HG02623 (cell line): Measurements from ENCODE around the gene CREBBP.

ENCODE experiments used
- ATAC-seq: cut with Tn5 transposase; IDR thresholded peaks from one replicate; pipeline ENCODE4 v1.9.1; 2021; ENCODE audit warnings: moderate library complexity; ENCODE audit not compliant: unreplicated experiment

The CREBBP gene

DNA sequence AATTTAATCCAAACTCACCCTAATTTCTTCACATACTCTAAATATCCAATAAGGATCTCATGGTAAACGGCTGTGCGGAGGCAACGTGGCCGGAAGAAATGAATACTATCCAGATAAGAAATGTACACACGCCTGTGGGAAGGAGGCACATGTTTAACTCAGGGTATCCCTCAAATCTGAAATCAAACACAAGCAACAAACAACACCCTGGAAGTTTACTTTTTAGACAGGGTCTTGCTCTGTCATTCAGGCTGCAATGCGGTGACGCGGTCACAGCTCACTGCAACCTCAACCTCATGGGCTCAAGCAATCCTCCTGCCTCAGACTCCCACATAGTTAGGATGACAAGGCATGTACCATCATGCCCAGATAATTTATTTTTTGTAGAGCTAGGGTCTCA is 142.0 kb downstream of the CREBBP start:
- ATAC-seq: no peak

DNA sequence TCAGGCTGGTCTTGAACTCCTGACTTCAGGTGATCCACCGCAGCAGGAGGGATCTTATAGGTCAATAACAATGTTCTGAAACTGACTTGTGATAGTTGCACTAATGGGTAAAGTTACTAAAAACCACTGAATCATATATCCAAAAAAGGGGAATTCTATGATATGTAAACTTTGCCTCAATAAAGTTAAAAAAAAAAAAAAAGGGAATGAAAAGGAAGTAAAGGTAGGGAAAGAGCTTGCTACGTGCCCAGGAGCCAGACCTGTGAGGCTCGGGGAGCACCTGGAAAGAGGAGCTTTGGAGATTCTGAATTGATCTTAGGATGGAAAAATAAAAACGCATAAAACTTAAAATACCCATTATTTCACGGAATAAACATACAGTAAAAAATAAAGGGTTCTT is 142.4 kb downstream of the CREBBP start:
- ATAC-seq: no peak

DNA sequence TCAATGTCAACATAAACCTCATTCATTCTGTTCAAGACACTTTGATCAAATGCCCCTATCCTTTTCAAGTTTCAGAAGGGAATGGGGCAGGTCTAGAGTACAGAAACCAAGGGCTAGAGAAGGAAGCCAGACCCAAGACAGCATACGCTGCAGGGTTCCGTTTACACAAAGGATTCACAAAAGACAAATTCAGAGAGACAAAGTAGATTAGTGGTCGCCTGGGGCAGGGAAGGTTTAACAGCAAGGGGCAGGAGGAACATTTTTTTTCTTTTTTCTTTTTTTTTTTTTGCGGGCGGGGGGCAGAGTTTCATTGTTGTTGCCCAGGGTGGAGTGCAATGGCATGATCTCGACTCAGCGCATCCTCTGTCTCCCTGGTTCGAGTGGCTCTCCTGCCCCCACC is 143.3 kb downstream of the CREBBP start:
- no peak for ATAC-seq

DNA sequence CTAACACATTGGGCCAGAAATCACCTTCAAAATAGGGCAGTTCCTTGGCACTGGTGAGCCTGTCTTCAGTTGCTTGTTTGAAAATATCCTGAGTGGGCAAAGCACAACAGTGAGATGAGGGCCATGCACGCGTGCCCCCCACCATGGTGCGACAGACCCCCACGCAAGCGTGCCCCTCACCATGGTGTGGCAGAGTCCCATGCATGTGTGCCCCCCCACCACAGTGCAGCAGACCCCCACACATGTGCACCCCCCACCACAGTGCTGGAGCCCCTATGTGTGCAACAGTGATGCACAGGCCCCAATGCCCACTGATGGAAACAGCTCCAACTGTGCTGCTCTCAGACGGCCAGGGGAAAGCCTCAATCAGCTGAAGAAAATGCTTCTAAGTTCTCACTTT is 144.4 kb downstream of the CREBBP start:
- no peak for ATAC-seq

- ATAC-seq: no peak
These were observed 145.0 kb downstream of the CREBBP start for GRCh38 chr16:3735541-3735940.

GRCh38 chr16:3734758-3735221 is 145.7 kb downstream of the CREBBP start:
- ATAC-seq: no peak

GRCh38 chr16:3734084-3734757 is 146.3 kb downstream of the CREBBP start:
- ATAC-seq: no peak

DNA sequence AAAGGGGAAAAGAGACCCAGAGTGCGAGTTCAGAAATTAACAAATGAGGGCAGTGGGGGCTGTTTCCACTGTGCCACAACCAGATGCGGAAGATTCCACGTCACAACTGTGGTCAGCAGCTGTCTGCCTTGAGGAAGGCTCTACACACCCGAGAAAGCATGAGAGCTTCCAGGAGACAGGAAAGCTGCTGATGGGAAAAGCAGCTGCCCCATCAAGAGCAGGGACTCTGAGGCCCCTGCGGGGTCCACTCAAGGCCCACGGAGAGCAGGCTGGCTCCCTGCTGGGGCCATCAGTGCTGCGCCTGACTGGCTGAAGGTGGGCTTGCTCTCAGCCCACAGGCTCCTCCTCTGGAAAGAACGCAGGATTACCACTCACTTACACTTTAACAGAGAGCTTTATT is 148.3 kb downstream of the CREBBP start:
- ATAC-seq: no peak

DNA sequence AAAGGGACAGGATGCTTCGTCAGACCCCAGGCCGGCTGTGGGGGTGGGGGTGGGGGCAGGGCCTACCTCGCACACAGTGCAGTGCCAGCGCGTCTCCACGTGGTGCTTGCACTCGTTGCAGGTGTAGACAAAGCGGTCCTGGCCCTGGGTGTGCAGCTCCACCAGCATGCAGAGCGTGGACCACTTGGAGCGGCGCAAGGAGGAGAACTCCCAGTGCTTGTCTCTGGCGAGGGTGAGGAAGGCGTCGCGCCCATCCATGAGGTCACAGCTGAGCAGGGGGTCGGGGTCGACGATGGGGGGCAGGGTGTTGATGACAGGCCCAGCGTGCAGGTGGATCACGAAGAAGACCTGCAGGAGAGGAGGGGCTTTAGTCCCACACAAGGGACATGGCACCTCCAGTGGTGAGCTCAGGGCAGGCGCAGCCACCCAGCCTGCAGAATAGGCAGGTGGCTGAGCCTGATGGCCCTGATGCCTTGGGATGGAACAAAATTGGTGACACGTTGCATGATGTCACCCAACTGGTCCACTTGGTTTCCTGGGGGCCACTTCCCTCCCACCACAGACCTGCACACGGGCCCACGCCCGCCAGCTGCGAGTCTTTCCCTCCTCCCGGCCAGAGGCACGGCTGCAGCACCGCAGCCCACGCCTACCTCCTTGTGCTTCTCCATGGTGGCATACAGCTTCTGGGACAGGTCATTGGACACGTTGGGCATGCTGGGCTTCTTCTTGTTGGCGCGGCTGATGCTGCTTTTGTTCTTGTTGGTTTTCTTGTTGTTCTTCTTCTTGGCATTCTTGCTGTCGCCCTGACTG is 149.2 kb downstream of the CREBBP start:
- no peak for ATAC-seq

GRCh38 chr16:3730161-3731125 is 150.1 kb downstream of the CREBBP start:
- no peak for ATAC-seq

DNA sequence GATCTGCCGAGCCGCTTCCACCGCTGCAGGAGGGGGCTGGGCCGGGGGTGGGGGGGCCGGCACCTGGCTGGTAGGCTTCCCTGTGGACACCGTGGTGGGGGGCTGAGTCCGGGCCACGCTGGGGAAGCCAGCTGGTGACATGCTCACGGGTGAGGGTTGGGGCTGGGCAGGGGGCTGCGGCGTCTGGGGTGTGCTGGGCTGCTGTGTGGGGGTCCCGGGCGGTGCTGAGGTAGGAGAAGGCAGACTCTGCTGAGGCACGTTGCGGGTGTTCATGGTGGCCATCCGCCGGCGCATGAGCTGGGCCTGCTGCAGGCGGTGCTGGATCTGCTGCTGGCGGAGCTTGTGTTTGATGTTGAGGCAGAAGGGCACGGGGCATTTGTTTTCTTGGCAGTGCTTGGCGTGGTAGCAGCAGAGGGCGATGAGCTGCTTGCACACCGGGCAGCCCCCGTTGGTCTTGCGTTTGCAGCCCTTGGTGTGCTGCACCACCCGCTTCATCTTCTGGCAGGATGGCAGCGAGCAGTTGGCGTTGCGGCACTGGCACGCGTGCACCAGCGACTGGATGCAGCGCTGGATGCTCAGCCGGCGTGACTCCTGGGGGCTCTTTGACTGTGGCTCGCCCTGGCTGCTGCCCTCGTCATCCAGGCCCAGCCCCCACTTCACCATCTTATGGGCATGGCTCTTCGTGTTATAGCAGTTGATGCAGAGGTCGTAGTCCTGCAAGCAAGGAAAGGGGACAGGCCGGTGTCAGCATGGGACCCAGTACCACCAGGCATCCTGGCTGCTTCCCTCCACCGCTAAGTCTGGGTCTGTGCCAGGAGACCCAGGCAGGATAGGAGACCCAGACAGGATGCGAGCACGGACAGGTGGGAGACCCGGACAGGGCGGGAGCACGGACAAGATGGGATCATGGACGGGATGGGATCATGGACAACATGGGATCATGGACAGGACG is 151.1 kb downstream of the CREBBP start:
- no peak for ATAC-seq

DNA sequence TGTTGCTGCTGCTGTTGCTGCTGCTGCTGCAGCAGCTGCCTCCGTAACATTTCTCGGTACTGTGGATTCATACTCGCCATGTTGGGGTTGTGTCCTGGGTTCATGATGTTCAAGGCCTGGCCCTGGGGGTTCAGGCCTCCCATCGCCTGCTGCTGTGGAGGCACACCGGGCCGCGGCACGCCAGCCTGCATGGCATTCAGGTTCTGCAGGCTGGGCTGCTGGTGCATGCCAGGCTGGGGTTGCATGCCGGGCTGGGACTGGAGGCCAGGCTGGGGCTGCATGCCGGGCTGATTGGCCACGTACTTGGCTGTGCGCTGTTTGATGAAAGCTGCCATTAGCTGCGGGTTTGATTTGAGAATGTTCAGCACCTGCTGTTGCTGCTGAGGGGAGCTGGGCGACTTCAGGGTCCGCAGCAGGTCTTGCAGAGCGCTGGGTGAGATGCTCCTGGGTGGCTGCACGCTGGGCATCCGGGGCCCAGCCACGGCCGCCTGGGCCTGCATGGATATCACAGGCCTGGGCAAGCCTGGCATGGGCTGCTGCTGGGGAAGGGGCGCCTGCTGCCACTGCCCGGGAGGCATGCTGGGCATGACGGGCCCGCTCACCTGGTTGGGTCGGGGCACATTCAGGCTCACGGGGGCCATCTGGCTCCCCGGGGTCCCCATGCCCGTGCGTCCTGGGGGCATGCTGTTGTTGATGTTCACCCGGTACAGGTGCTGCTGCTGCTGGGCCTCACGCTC is 151.9 kb downstream of the CREBBP start:
- no peak for ATAC-seq

DNA sequence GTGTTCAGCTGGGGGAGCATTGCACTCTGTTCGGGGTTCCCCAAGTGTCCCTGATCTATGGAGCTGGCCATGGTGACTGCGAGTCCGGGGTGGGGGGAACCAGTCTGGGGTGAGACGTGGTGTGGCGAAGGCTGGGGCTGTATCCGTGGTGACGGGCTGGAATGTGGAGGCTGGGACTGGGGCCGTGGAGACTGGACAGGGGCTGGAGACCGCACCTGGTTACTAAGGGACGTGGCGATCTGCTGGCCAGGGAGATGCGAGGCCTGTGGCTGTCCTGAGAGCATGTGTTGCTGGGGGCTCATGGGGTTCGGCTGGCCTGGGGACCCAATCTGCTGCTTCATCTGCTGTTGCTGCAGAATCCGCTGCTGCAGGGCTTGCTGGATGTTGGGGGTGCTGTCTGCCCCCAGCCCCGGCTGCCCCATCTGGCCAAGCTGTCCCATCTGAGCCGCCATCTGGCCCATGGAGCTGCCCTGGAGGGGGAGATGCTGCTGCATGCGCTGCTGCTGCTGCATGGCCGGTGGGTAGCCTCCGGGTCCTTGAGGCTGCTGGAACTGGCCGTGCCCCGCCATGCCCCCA is 152.6 kb downstream of the CREBBP start:
- ATAC-seq: no peak

DNA sequence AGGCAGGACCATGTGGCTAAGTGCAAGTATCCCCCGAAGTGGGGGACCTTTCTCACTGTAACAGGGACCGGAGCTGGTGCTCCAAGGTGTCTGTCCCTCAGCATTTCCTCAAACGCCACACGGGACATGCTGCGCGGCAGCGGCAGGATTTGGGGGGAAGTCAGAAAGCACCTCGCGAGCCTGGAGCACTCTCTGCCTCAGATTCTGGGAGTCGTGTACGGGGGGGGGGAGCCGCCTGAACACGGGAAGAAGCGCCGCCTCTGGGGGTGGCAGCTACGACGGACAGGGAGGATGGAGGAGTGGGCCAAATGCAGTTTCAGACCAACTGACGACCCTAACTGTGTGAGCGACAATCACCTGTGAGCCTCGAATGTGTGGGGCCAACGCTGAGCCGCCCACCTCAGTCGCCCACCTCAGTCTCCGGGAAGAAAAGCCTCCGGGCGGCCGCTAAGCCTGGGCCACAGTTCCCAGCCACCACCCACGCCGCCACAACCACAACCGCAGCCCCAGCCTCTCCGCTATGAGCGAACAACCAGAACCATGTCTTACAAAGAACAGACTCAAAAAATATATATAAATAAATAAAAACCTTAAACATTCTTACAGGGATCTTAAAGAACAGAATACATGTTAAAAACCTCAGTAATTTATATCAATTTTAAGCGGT is 154.4 kb downstream of the CREBBP start:
- ATAC-seq: no peak

GRCh38 chr16:3725276-3725675 is 155.2 kb downstream of the CREBBP start:
- no peak for ATAC-seq

DNA sequence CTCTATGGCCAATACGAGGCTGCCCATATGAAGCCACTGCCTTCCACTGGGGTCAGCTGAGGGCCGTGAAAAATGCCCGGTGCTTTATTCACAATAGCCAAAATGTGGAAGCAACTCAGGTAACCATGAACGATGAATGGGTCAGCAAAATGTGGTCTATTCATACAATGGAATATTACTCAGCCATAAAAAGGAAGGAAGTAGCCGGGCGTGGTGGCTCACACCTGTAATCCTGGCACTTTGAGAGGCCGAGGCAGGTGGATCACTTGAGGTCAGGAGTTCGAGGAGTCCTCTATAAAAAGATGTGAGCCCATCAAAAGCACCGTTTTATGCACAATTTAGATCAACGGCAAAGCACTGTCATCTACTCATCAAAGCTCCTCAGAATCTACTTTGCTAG is 158.0 kb downstream of the CREBBP start:
- no peak for ATAC-seq

- no peak for ATAC-seq
These were observed 160.1 kb downstream of the CREBBP start for GRCh38 chr16:3720418-3720817.

- no peak for ATAC-seq
These were observed 161.9 kb downstream of the CREBBP start for GRCh38 chr16:3718628-3719027.

GRCh38 chr16:3718019-3718391 is 162.5 kb downstream of the CREBBP start:
- no peak for ATAC-seq
